PFSK-1 (cell line): ENCODE measurements around the gene UBL4B.

Source experiments
- FOXP2 ChIP-seq: optimal IDR thresholded peaks from 2 replicates; pipeline ENCODE3; 2011; ENCODE audit warnings: borderline replicate concordance, control low read depth, inconsistent platforms; ENCODE audit not compliant: insufficient read depth; ENCODE audit errors: extremely low read length, extremely low read depth
- POLR2AphosphoS5 ChIP-seq: IDR thresholded peaks from 2 replicates; pipeline ENCODE4 v1.6.1; 2012; ENCODE audit warnings: low read depth, mild to moderate bottlenecking, control low read depth, low read length, moderate library complexity
- SIN3A ChIP-seq: IDR thresholded peaks from 2 replicates; pipeline ENCODE4 v1.6.1; 2012; ENCODE audit warnings: mild to moderate bottlenecking, low read length, moderate library complexity, borderline replicate concordance; ENCODE audit not compliant: insufficient read depth
- TAF1 ChIP-seq: IDR thresholded peaks from 2 replicates; pipeline ENCODE4 v1.6.1; 2012; ENCODE audit warnings: low read length, control low read depth, borderline replicate concordance; ENCODE audit not compliant: insufficient read depth
- TF ChIP-seq, protein P1 (sequence below), 2 experiments: IDR thresholded peaks; 2 replicates each; pipeline versions ENCODE4 v1.6.1 to v1.8.0; 2011 to 2012; ENCODE audit warnings: low read depth in 2 of 2, low read length in 2 of 2, control low read depth in 1 of 2, inconsistent platforms in 1 of 2, mild to moderate bottlenecking in 1 of 2, moderate library complexity in 1 of 2; ENCODE audit not compliant: insufficient read depth in 1 of 2

UBL4B gene

DNA sequence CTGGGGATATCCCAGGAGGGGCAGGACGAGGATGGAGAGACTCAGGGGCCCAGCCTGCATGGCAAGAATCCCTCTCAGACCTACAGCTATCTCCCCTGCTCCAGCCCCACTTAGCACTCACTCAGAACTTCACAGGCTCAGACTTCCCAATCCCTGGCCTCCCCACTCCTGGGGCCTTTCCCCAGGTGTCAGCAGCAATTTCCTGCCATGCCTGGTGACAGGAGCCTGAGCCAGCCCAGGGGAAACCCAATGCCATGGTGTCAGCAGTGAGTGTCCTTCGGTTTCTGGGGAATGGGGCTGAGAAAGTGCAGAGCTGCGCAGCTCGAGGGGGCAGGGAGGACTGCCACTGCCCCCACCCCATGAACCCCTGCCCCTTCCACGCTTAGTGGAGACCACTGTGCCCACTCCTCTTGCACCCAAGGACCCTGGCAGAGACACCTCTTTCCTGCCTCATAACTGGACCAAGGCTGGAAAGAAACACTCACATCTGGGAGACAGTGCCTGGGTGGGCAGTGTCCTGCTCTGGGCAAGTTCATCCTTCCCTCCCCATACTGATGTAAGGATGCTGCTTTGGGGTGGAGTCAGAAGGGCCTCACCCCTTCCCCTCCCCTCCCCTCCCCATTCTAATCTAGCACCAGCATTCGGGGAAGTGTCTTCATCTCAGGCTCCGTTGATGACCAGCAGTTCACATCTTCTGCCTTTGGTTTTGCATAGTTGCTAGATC is 17.1 kb upstream of the UBL4B start:
- no peak for TF ChIP-seq POLR2AphosphoS5

DNA sequence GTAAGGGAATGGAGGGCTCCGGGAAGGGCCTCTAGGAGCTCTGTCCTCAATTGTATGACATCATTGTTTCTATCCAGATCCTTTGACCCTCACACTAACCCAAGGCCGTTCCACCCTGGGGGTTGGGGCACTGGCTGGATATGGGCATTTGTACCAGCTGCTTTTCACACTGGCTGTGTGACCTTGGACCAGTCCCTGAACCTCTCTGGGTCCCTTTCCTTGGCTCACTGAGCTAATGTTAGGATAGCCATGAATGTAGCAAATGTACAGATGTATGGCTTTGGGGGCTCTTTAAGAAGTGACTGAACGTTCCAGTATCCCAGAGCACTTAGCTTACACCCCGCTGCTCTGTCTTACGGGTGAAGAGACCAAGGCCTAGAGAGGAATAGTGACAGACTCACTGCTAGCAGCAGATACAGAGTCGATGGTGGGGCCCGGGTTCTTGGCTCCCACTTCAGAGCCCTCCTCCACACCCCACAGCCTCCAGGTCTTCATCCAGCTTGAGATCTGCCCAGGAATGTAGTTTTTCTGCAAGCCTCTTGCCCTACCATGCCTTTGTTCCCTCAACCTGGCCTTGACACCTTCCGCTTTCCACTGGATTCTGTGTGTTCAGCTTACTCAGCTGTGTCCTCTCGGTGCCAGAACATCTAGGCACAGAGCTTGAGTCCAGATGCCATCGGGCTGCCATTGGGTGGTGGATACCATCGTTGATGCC is 14.6 kb upstream of the UBL4B start:
- TF ChIP-seq, protein P1, sequence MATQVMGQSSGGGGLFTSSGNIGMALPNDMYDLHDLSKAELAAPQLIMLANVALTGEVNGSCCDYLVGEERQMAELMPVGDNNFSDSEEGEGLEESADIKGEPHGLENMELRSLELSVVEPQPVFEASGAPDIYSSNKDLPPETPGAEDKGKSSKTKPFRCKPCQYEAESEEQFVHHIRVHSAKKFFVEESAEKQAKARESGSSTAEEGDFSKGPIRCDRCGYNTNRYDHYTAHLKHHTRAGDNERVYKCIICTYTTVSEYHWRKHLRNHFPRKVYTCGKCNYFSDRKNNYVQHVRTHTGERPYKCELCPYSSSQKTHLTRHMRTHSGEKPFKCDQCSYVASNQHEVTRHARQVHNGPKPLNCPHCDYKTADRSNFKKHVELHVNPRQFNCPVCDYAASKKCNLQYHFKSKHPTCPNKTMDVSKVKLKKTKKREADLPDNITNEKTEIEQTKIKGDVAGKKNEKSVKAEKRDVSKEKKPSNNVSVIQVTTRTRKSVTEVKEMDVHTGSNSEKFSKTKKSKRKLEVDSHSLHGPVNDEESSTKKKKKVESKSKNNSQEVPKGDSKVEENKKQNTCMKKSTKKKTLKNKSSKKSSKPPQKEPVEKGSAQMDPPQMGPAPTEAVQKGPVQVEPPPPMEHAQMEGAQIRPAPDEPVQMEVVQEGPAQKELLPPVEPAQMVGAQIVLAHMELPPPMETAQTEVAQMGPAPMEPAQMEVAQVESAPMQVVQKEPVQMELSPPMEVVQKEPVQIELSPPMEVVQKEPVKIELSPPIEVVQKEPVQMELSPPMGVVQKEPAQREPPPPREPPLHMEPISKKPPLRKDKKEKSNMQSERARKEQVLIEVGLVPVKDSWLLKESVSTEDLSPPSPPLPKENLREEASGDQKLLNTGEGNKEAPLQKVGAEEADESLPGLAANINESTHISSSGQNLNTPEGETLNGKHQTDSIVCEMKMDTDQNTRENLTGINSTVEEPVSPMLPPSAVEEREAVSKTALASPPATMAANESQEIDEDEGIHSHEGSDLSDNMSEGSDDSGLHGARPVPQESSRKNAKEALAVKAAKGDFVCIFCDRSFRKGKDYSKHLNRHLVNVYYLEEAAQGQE (IDR thresholded peaks at IDR 0.05; ENCODE audit: insufficient read depth in 1 of 2, low read depth in 2 of 2, low read length in 2 of 2) = no peak
- TF ChIP-seq TAF1 (no peak), FOXP2 (no peak), POLR2AphosphoS5 (no peak), SIN3A (no peak)

DNA sequence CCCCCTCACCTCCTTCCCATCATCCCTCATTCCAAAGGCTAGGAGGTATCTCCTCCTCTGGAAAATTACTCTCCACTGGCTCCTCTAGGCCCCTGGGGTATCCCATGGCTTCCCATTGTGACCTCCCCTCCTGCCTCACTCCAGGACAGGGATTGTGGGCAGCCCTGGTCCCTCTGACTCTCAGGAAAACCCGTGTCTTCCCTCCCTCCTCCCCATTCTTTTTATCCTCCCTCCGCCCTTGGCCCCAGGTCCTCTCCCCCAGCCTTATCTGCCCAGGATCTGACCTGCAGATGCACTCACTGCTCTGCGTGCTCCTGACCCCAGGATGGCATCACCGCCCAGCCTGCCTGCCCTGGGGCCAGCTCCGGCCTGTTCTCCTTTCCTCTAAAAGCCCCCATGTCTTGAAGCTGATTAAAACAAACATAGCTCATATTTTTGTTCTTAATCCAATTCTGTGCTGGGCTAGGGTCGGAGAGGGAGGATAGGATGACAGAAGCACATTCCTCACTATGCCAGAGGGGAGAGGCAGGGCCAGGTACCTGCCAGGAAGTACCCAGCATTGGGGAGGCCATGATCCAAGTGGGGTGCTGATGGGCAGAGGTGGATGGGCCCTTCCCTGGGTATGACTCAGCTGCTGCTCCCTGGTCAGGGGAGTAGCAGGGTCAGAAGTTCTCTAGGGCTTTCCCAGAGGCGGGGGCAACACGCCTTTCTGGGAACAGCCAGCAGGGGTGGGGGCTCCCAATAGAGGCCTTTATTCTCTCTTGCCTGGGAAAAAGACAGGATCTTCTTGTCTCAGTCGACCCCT is 13.8 kb upstream of the UBL4B start:
- TF ChIP-seq SIN3A (no peak; the same call in 1 of the 2 replicates), POLR2AphosphoS5 (no peak), FOXP2 (no peak), TAF1 (no peak)
- TF ChIP-seq, protein P1 (IDR thresholded peaks at IDR 0.05; ENCODE audit: insufficient read depth in 1 of 2, low read depth in 2 of 2, low read length in 2 of 2) = no peak

DNA sequence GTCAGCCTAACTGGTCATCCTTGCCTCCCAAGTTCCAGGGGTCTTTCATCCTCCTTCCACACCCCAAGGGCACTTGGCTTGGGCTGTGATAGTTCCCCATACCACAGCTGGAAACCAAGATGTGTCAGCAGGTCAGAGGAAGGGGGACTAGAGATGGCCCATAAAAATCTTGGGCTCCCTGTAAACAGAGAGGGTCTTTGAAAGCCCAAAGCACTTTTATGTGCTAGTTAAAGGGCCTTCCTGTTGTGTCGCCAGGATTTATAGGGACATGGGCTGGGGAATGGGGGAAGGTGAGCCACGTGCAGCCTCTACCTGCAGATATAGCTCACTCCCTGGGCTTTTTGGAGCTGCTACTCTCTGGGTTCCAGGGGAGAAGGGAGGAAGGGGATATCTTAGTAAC is 11.9 kb upstream of the UBL4B start:
- TF ChIP-seq SIN3A = no peak
- TF ChIP-seq, protein P1 (IDR thresholded peaks at IDR 0.05; ENCODE audit: insufficient read depth in 1 of 2, low read depth in 2 of 2, low read length in 2 of 2) = no peak
- TF ChIP-seq POLR2AphosphoS5 = no peak

DNA sequence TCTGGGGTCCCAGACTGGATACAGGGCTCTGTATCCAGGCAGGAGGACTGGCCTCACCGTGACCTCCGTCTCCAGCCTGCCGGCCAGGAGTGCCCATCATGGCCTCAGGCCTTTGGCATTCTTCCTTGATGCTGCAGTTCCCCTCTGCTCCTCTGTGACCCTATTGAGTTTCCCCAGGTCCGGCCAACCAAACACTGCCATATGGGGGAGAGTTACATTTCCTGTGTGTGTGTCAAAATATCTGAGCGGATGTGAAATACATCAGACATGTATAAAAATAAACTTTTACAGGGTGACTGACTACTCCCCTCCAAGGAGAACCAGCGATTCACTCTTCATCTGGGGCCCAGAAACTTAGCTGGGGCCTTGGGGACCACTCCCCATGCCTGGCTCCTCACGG is 10.2 kb upstream of the UBL4B start:
- TF ChIP-seq FOXP2 (no peak), POLR2AphosphoS5 (no peak), TAF1 (no peak), SIN3A (no peak)
- TF ChIP-seq, protein P1 (IDR thresholded peaks at IDR 0.05; ENCODE audit: insufficient read depth in 1 of 2, low read depth in 2 of 2, low read length in 2 of 2) = no peak
